GM12878 (cell line): Measurements from ENCODE around the gene BBX. TPM values are rescaled to one million over a fixed set of nuclear protein-coding genes. Genes with fewer than 3 reads are reported as not detected.

Experiments used
- ATAC-seq: fragments of 200-7000 bp; cut with Tn5 transposase; 3 replicates; pipeline ENCODE4 v1.9.1; 2020; ENCODE audit warnings: mild to moderate bottlenecking, moderate library complexity
- BruUV-seq: library from RNA; stranded (reverse); fragments of 400-500 nt; replicated peaks from 2 replicates; lab custom pipeline; 2021; lab: Mats Ljungman, UMichigan
- CTCF ChIA-PET: fragments of 300-600 bp; sonication (Branson Sonifier 250); formaldehyde crosslinking; extraction: SDS; loops from one replicate; lab custom pipeline; 2021; ENCODE audit warnings: inconsistent platforms; lab: Yijun Ruan, JAX
- POLR2A ChIA-PET: fragments of 350-600 bp; formaldehyde crosslinking; extraction: SDS; loops from one replicate; lab custom pipeline; 2021; ENCODE audit warnings: inconsistent platforms; lab: Charles Lee
- RAD21 ChIA-PET: fragments of 300-600 bp; sonication (Branson Sonifier 250); formaldehyde crosslinking; loops from one replicate; lab custom pipeline; 2023; ENCODE audit warnings: antibody characterized with exemption; ENCODE audit not compliant: unreplicated experiment; lab: Charles Lee
- SMC1A ChIA-PET: fragments of 300-600 bp; sonication (Branson Sonifier 250); formaldehyde crosslinking; loops from one replicate; lab custom pipeline; 2023; ENCODE audit not compliant: unreplicated experiment, uncharacterized antibody; lab: Charles Lee
- DNase-seq: peaks from one replicate; pipeline ENCODE4 v3.0.0-alpha.2; 2011; ENCODE audit warnings: low read depth, low spot score
- FAIRE-seq: peaks from 3 replicates; lab custom pipeline; 2011; peaks lifted over from hg19 to GRCh38; lab: Jason Lieb, UNC
- H2AFZ ChIP-seq: 2 replicates; pipeline ENCODE4 v1.6.0; 2011; ENCODE audit warnings: low read depth, low read length, control low read depth; ENCODE audit not compliant: control insufficient read depth
- H3K27ac ChIP-seq: 2 replicates; pipeline ENCODE4 v1.5.1; 2011; ENCODE audit warnings: control low read depth; ENCODE audit not compliant: control insufficient read depth, insufficient read depth
- H3K27me3 ChIP-seq, 2 experiments: replicated peaks in 1 of 2; 2 replicates each; pipeline versions ENCODE4 v1.6.0 to v1.6.1; 2011; ENCODE audit warnings: low read length in 1 of 2; ENCODE audit not compliant: control insufficient read depth in 2 of 2, insufficient read depth in 2 of 2
- H3K36me3 ChIP-seq, 2 experiments: 2 replicates each; pipeline ENCODE4 v1.5.1; 2011; ENCODE audit warnings: low read length in 1 of 2; ENCODE audit not compliant: control insufficient read depth in 2 of 2, insufficient read depth in 2 of 2
- H3K4me1 ChIP-seq: 2 replicates; pipeline ENCODE4 v1.6.1; 2011; ENCODE audit warnings: mild to moderate bottlenecking, low read length, moderate library complexity, mixed read lengths; ENCODE audit not compliant: control insufficient read depth, insufficient read depth
- H3K4me2 ChIP-seq: 2 replicates; pipeline ENCODE4 v1.6.0; 2011; ENCODE audit warnings: control low read depth; ENCODE audit not compliant: control insufficient read depth, insufficient read depth
- H3K4me3 ChIP-seq: fragments of 200-600 bp; sonication (generic); 2 replicates; pipeline ENCODE4 v1.5.1; 2016
- H3K79me2 ChIP-seq: 2 replicates; pipeline ENCODE4 v1.6.0; 2011; ENCODE audit warnings: low read length; ENCODE audit not compliant: control insufficient read depth, insufficient read depth
- H3K9ac ChIP-seq: 2 replicates; pipeline ENCODE4 v1.8.0; 2011; ENCODE audit warnings: low read length, control low read depth, mixed read lengths; ENCODE audit not compliant: control insufficient read depth, insufficient read depth
- H3K9me3 ChIP-seq: replicated peaks from 3 replicates; pipeline ENCODE4 v1.5.1; 2011; ENCODE audit warnings: mild to moderate bottlenecking, low read length; ENCODE audit not compliant: control insufficient read depth, insufficient read depth
- H4K20me1 ChIP-seq: 2 replicates; pipeline ENCODE4 v1.6.0; 2011; ENCODE audit not compliant: control insufficient read depth, insufficient read depth
- ASH2L ChIP-seq: fragments of 300-600, 200-600 bp; sonication (generic); IDR thresholded peaks from 2 replicates; pipeline ENCODE4 v1.6.1; 2017; ENCODE audit warnings: low read depth, mild to moderate bottlenecking, borderline replicate concordance
- ATF3 ChIP-seq: IDR thresholded peaks from 2 replicates; pipeline ENCODE4 v1.6.1; 2011; ENCODE audit warnings: low read depth, mild to moderate bottlenecking, low read length, moderate library complexity, borderline replicate concordance; ENCODE audit errors: extremely low read depth
- BCL3 ChIP-seq: IDR thresholded peaks from 2 replicates; pipeline ENCODE4 v1.6.1; 2011; ENCODE audit warnings: borderline replicate concordance, low read depth, mild to moderate bottlenecking, moderate library complexity, low read length; ENCODE audit not compliant: insufficient read depth, poor library complexity, severe bottlenecking
- CEBPB ChIP-seq, 2 experiments: fragments of 150-350 bp in 1 of 2; IDR thresholded peaks; 2 replicates each; pipeline ENCODE4 v1.6.1; 2012 to 2014; ENCODE audit warnings: low read depth in 2 of 2, low read length in 2 of 2, borderline replicate concordance in 1 of 2, inconsistent platforms in 1 of 2
- CEBPZ ChIP-seq: fragments of 150-350 bp; IDR thresholded peaks from 2 replicates; pipeline ENCODE4 v1.6.1; 2016; ENCODE audit warnings: low read depth, low read length
- CHD4 ChIP-seq: fragments of 200-600 bp; sonication (generic); IDR thresholded peaks from 2 replicates; pipeline ENCODE4 v1.6.1; 2016; ENCODE audit warnings: mild to moderate bottlenecking
- HDAC2 ChIP-seq: fragments of 200-600 bp; sonication (generic); IDR thresholded peaks from 2 replicates; pipeline ENCODE4 v1.6.1; 2017
- HDAC6 ChIP-seq: fragments of 200-600 bp; sonication (generic); IDR thresholded peaks from one replicate; pipeline ENCODE4 v1.8.0; 2017; ENCODE audit warnings: antibody characterized with exemption; ENCODE audit not compliant: unreplicated experiment
- JUND ChIP-seq: IDR thresholded peaks from 2 replicates; pipeline ENCODE4 v1.6.1; 2012; ENCODE audit warnings: low read depth, mild to moderate bottlenecking, low read length, improper control_type of control experiment, moderate library complexity
- PAX5 ChIP-seq: IDR thresholded peaks from 2 replicates; pipeline ENCODE4 v1.6.1; 2011; ENCODE audit warnings: low read depth, low read length, borderline replicate concordance
- POLR2AphosphoS2 ChIP-seq: IDR thresholded peaks from 2 replicates; pipeline ENCODE4 v1.6.1; 2011; ENCODE audit warnings: low read depth, mild to moderate bottlenecking, low read length, improper control_type of control experiment, moderate library complexity
- RB1 ChIP-seq: fragments of 450-650 bp; formaldehyde crosslinking; IDR thresholded peaks from 2 replicates; pipeline ENCODE4 v1.6.1; 2017; ENCODE audit warnings: mild to moderate bottlenecking, borderline replicate concordance
- RELB ChIP-seq: fragments of 450-650 bp; IDR thresholded peaks from 2 replicates; pipeline ENCODE4 v1.6.1; 2017; ENCODE audit warnings: low read depth, mild to moderate bottlenecking, moderate library complexity
- SMARCA5 ChIP-seq: fragments of 450-650 bp; IDR thresholded peaks from 2 replicates; pipeline ENCODE4 v1.6.1; 2017; ENCODE audit warnings: mild to moderate bottlenecking
- YY1 ChIP-seq: IDR thresholded peaks from 2 replicates; pipeline ENCODE4 v1.6.1; 2011; ENCODE audit warnings: low read depth, mild to moderate bottlenecking, low read length
- ZNF24 ChIP-seq: fragments of 450-650 bp; IDR thresholded peaks from 2 replicates; pipeline ENCODE4 v1.6.1; 2017; ENCODE audit warnings: antibody characterized with exemption, mild to moderate bottlenecking
- ZNF274 ChIP-seq: IDR thresholded peaks from one replicate; pipeline ENCODE4 v1.8.0; 2011; ENCODE audit not compliant: insufficient read length, insufficient read depth
- WGBS: methylation state at CpG from one replicate; pipeline ENCODE4 v1.1.6; 2016; ENCODE audit warnings: low lambda C conversion rate; ENCODE audit not compliant: insufficient replicate concordance, insufficient coverage; ENCODE audit errors: missing lambda C conversion rate; 5-methylcytosine and 5-hydroxymethylcytosine counted together
- in situ Hi-C: fragments of 300-500 bp; cut with MboI; formaldehyde crosslinking; loops from 9 replicates; pipeline ENCODE4 v1.14.3; 2018; ENCODE audit warnings: mixed read lengths
- intact Hi-C: fragments of 100-400 bp; cut with micrococcal nuclease; formaldehyde crosslinking; loops from one replicate; pipeline ENCODE4 v1.14.2; 2022; ENCODE audit not compliant: unreplicated experiment
- polyA plus RNA-seq, 11 experiments: library from polyadenylated mRNA; depleted of rRNA in 4 of 11; unstranded in 6 of 11; stranded (reverse) in 5 of 11; fragments of >200 nt; fragmentation: Nextera tagmentation in 4 of 11; fragmentation: Illumina TruSeq in 1 of 11; extraction: Ambion mirVana in 4 of 11; extraction: Trizol in 1 of 11; gene quantifications; 1 replicate in 1 of 11; 2 replicates in 10 of 11; pipeline versions ENCODE4 v1.2.1 to v1.2.3, GENCODE V29; 2011 to 2016; ENCODE audit warnings: inconsistent platforms in 2 of 11, missing spikeins in 2 of 11, low read depth in 1 of 11
- total RNA-seq, 4 experiments: library from RNA; depleted of rRNA in 3 of 4; stranded (reverse); fragments of >200 nt in 3 of 4; fragmentation: Illumina TruSeq in 1 of 4; extraction: Trizol in 1 of 4; gene quantifications; 2 replicates each; pipeline versions ENCODE4 v1.2.1 to v1.2.3, GENCODE V29; 2013 to 2021

Gene BBX
- total and polyA plus RNA-seq, 10 of the 15 experiments (the other 5 are each of a cell fraction or from before 2014, with no cell fraction given) = 13.3 to 38.5 (median 32.0) TPM

GRCh38 chr3:107727102-107727501 is 204.3 kb downstream of the BBX start (continued):
- no peak for TF ChIP-seq ZNF274
- TF ChIP-seq YY1 = no peak
- no peak for TF ChIP-seq PAX5
- no peak for TF ChIP-seq SMARCA5
- TF ChIP-seq ATF3 = no peak
- no peak for TF ChIP-seq RB1
- no peak for TF ChIP-seq JUND
- TF ChIP-seq HDAC6 = no peak
- no peak for TF ChIP-seq CHD4
- TF ChIP-seq HDAC2 = no peak
- no peak for TF ChIP-seq CEBPB (IDR thresholded peaks at IDR 0.05; ENCODE audit: borderline replicate concordance in 1 of 2, low read depth in 2 of 2, low read length in 2 of 2)

- Histone ChIP-seq H3K4me1 (no peaks in the 10 kb centered on the region), H3K27ac (no peak overlapping the region), H3K9ac (no peak overlapping the region), H2AFZ (no peak overlapping the region), H3K79me2 (no peaks in the 10 kb centered on the region), H4K20me1 (no peaks in the 10 kb centered on the region), H3K36me3 (peaks cover 1 to 3% of the 10 kb centered on the region in 2 experiments; a peak in 1 of 4 replicates), H3K27me3 (no peaks in the 10 kb centered on the region), H3K9me3 (no peaks in the 10 kb centered on the region), H3K4me2 (no peak overlapping the region), H3K4me3 (no peak overlapping the region)
- POLR2A ChIA-PET = no interaction called here
- in situ Hi-C loops (loop anchor here (10.0 kb wide), 1 partner anchor 155 kb away; no protein-coding TSS in a partner anchor), intact Hi-C loops (no loop called here)
- WGBS = 97% methylated on average over 4 of the region's 4 CpGs
- BruUV-seq = no TSS peak
- SMC1A ChIA-PET = interaction anchor here (0.8 to 2.2 kb wide), 5 partner anchors 9 to 87 kb away, joined by 3 to 9 read pairs (median 4); no protein-coding TSS in a partner anchor
- FAIRE-seq (no peak), DNase-seq (no peak), ATAC-seq (no peak)
- RAD21 ChIA-PET = interaction anchor here (0.6 to 1.7 kb wide), 2 partner anchors 69 to 97 kb away, joined by 3 to 4 read pairs; no protein-coding TSS in a partner anchor
- CTCF ChIA-PET = interaction anchor here (0.7 to 1.3 kb wide), 10 partner anchors 9 to 154 kb away, joined by 3 to 4 read pairs (median 3); no protein-coding TSS in a partner anchor
- TF ChIP-seq ZNF24 = no peak
- TF ChIP-seq POLR2AphosphoS2 = no peak
- no peak for TF ChIP-seq RELB
- TF ChIP-seq CEBPZ = no peak
- no peak for TF ChIP-seq ASH2L
- TF ChIP-seq YY1 = no peak
- no peak for TF ChIP-seq BCL3
Observed at GRCh38 chr3:107729686-107730085, 206.9 kb downstream of the BBX start.
